Spleen (tissue), 7 donors: ENCODE measurements around the gene APOBEC3A.

Experiments
- CTCF ChIP-seq, 11 experiments: fragments of 200-600 bp in 7 of 11; fragments of 450-650 bp in 4 of 11; sonication (generic) in 4 of 11; IDR thresholded peaks in 8 of 11; conservative IDR thresholded peaks in 3 of 11; 1 replicate in 7 of 11; 2 replicates in 4 of 11; pipeline versions ENCODE4 v1.4.0 to v1.8.0; 2016 to 2021; ENCODE audit warnings: antibody characterized with exemption in 11 of 11, inconsistent platforms in 4 of 11, mild to moderate bottlenecking in 1 of 11
- POLR2A ChIP-seq, 3 donors: fragments of 450-650 bp; IDR thresholded peaks; one replicate each; pipeline ENCODE4 v1.5.1; 2017; ENCODE audit warnings: antibody characterized with exemption in 3 of 3, mild to moderate bottlenecking in 1 of 3
- POLR2AphosphoS5 ChIP-seq, 3 donors: sonication (generic); formaldehyde crosslinking; IDR thresholded peaks; one replicate each; pipeline ENCODE4 v1.5.1; 2017; ENCODE audit warnings: antibody characterized with exemption in 3 of 3
- donor health status: DM: no; HTN: no; CAD: no; lungs with moderate emphysema.
- donor health status: DM: no; HTN: no; CAD: no.
- donor health status: DM: no; HTN: no; CAD: no.

DNA sequence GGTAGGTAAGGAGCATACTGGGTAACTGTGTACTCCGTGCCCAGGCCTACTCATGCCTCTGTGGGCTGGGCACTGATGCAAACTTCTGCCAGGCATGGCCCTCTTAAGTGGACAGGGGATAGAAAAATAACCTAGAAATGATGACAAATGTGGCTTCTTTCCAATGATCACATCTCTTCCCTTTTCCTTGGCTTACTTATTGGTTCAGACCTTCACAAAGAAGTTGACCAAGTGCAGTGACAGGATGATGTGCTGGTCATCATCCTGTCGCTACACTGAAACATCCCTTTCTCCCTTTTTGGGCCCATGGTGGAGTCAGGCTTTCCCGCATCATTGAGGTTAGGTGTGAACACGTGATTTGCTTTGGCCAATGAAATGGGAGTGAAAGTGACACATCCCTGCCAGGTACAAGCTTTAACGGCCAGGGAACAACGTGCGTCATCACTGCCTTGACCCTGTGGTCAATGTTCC is 31.8 kb upstream of the APOBEC3A start:
- TF ChIP-seq CTCF (IDR thresholded peaks at IDR 0.05 in 8 of 11, conservative IDR thresholded peaks at IDR 0.05 in 3 of 11) (no peak), POLR2AphosphoS5 (IDR thresholded peaks at IDR 0.05) (no peak), POLR2A (IDR thresholded peaks at IDR 0.05) (no peak)
